GM23338 (cell line): ENCODE data around the gene CD2.

Experiments used
- CREB1 ChIP-seq: fragments of 250-450 bp; sonication (Bioruptor Pico); IDR thresholded peaks from 2 replicates; pipeline ENCODE4 v1.5.0; 2020; ENCODE audit warnings: low read depth, mild to moderate bottlenecking, moderate library complexity
- CTCF ChIP-seq, 2 experiments: fragments of 200-600 bp in 1 of 2; sonication (generic) in 1 of 2; conservative IDR thresholded peaks; 2 replicates each; pipeline versions ENCODE4 v1.5.1 to v1.6.1; 2016 to 2017; ENCODE audit warnings: antibody characterized with exemption in 2 of 2, low read depth in 2 of 2, mild to moderate bottlenecking in 2 of 2, moderate library complexity in 1 of 2
- EZH2 ChIP-seq: fragments of 200-600 bp; sonication (generic); IDR thresholded peaks from one replicate; pipeline ENCODE4 v1.8.0; 2017; ENCODE audit warnings: antibody characterized with exemption, mild to moderate bottlenecking, low read depth; ENCODE audit not compliant: unreplicated experiment
- EZH2phosphoT487 ChIP-seq: fragments of 200-600 bp; sonication (generic); IDR thresholded peaks from one replicate; pipeline ENCODE4 v1.8.1; 2018; ENCODE audit warnings: antibody characterized with exemption; ENCODE audit not compliant: unreplicated experiment
- JUNB ChIP-seq: IDR thresholded peaks from one replicate; pipeline ENCODE4 v1.6.1; 2016; ENCODE audit warnings: antibody characterized with exemption; ENCODE audit not compliant: unreplicated experiment
- NANOG ChIP-seq: IDR thresholded peaks from 2 replicates; pipeline ENCODE4 v1.6.1; 2016; ENCODE audit warnings: antibody characterized with exemption, borderline replicate concordance
- POLR2AphosphoS5 ChIP-seq: IDR thresholded peaks from 2 replicates; pipeline ENCODE4 v1.6.1; 2016; ENCODE audit warnings: antibody characterized with exemption, low read depth
- STAT1 ChIP-seq: IDR thresholded peaks from one replicate; pipeline ENCODE4 v1.6.1; 2016; ENCODE audit warnings: antibody characterized with exemption; ENCODE audit not compliant: unreplicated experiment
- ZNF114 ChIP-seq: fragments of 250-450 bp; sonication (Bioruptor Pico); IDR thresholded peaks from 2 replicates; pipeline ENCODE4 v1.5.0; 2020; ENCODE audit warnings: mild to moderate bottlenecking, moderate library complexity
- ZNF331 ChIP-seq: fragments of 250-450 bp; sonication (Bioruptor Pico); IDR thresholded peaks from 2 replicates; pipeline ENCODE4 v1.5.0; 2020; ENCODE audit warnings: low read depth, mild to moderate bottlenecking, moderate library complexity
- ZNF462 ChIP-seq: fragments of 250-450 bp; sonication (Bioruptor Pico); IDR thresholded peaks from 2 replicates; pipeline ENCODE4 v1.5.0; 2020; ENCODE audit warnings: mild to moderate bottlenecking, moderate library complexity
- TF ChIP-seq, protein P1 (sequence below): IDR thresholded peaks from 2 replicates; pipeline ENCODE4 v1.6.1; 2016; ENCODE audit warnings: antibody characterized with exemption
- TF ChIP-seq, protein P2 (sequence below): IDR thresholded peaks from one replicate; pipeline ENCODE4 v1.6.1; 2018; ENCODE audit warnings: antibody characterized with exemption; ENCODE audit not compliant: unreplicated experiment

DNA sequence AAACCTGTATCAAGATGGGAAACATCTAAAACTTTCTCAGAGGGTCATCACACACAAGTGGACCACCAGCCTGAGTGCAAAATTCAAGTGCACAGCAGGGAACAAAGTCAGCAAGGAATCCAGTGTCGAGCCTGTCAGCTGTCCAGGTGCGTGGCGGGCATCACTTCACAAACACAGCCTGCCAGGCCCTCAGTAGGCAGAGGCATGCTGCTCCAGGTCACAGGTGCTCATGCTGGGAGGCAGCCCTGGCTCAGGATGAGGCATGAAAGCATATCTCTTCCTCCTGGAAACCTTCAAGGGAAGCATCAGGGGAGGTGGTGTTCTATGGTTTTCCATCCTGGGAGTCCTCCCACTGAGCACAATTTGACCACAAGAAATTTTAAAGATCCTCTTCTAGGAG is 6.3 kb downstream of the CD2 start:
- TF ChIP-seq CTCF (conservative IDR thresholded peaks at IDR 0.05; ENCODE audit: low read depth in 2 of 2) (no peak), POLR2AphosphoS5 (no peak), EZH2 (no peak), JUNB (no peak), CREB1 (CRISPR knock-in tag) (no peak), EZH2phosphoT487 (no peak), NANOG (no peak), ZNF331 (CRISPR knock-in tag) (no peak), STAT1 (no peak), ZNF462 (CRISPR knock-in tag) (no peak), ZNF114 (CRISPR knock-in tag) (no peak)
- TF ChIP-seq, protein P1, sequence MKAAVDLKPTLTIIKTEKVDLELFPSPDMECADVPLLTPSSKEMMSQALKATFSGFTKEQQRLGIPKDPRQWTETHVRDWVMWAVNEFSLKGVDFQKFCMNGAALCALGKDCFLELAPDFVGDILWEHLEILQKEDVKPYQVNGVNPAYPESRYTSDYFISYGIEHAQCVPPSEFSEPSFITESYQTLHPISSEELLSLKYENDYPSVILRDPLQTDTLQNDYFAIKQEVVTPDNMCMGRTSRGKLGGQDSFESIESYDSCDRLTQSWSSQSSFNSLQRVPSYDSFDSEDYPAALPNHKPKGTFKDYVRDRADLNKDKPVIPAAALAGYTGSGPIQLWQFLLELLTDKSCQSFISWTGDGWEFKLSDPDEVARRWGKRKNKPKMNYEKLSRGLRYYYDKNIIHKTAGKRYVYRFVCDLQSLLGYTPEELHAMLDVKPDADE, result no peak
- TF ChIP-seq, protein P2, sequence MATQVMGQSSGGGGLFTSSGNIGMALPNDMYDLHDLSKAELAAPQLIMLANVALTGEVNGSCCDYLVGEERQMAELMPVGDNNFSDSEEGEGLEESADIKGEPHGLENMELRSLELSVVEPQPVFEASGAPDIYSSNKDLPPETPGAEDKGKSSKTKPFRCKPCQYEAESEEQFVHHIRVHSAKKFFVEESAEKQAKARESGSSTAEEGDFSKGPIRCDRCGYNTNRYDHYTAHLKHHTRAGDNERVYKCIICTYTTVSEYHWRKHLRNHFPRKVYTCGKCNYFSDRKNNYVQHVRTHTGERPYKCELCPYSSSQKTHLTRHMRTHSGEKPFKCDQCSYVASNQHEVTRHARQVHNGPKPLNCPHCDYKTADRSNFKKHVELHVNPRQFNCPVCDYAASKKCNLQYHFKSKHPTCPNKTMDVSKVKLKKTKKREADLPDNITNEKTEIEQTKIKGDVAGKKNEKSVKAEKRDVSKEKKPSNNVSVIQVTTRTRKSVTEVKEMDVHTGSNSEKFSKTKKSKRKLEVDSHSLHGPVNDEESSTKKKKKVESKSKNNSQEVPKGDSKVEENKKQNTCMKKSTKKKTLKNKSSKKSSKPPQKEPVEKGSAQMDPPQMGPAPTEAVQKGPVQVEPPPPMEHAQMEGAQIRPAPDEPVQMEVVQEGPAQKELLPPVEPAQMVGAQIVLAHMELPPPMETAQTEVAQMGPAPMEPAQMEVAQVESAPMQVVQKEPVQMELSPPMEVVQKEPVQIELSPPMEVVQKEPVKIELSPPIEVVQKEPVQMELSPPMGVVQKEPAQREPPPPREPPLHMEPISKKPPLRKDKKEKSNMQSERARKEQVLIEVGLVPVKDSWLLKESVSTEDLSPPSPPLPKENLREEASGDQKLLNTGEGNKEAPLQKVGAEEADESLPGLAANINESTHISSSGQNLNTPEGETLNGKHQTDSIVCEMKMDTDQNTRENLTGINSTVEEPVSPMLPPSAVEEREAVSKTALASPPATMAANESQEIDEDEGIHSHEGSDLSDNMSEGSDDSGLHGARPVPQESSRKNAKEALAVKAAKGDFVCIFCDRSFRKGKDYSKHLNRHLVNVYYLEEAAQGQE, result no peak
